Subcutaneous abdominal adipose tissue (tissue), 5 donors: ENCODE data around the gene RNF220.

Experiments
- H3K27ac ChIP-seq: one replicate; pipeline ENCODE4 v1.7.0; 2013; ENCODE audit warnings: low read depth, mild to moderate bottlenecking, inconsistent platforms, low read length, moderate library complexity
- H3K27me3 ChIP-seq, 5 donors: one replicate each; pipeline ENCODE4 v1.7.0; 2013; ENCODE audit warnings: low read length in 5 of 5, inconsistent platforms in 1 of 5; ENCODE audit not compliant: control insufficient read depth in 5 of 5, insufficient read depth in 4 of 5
- H3K36me3 ChIP-seq, 5 donors: one replicate each; pipeline ENCODE4 v1.7.0; 2013; ENCODE audit warnings: low read length in 5 of 5; ENCODE audit not compliant: control insufficient read depth in 5 of 5, insufficient read depth in 5 of 5
- H3K4me1 ChIP-seq, 5 donors: one replicate each; pipeline ENCODE4 v1.7.0; 2013; ENCODE audit warnings: low read length in 5 of 5, mild to moderate bottlenecking in 3 of 5, moderate library complexity in 1 of 5; ENCODE audit not compliant: control insufficient read depth in 5 of 5, insufficient read depth in 5 of 5
- H3K4me3 ChIP-seq, 5 donors: one replicate each; pipeline ENCODE4 v1.7.0; 2013; ENCODE audit warnings: low read length in 5 of 5, low read depth in 1 of 5
- H3K9ac ChIP-seq, 5 donors: one replicate each; pipeline ENCODE4 v1.7.0; 2013; ENCODE audit warnings: low read length in 5 of 5, mild to moderate bottlenecking in 4 of 5, moderate library complexity in 3 of 5
- H3K9me3 ChIP-seq, 5 donors: one replicate each; pipeline ENCODE4 v1.7.0; 2013; ENCODE audit warnings: low read length in 5 of 5; ENCODE audit not compliant: control insufficient read depth in 5 of 5
- donor health status: healthy.
- donor health status: healthy.
- donor health status: healthy.
- donor health status: healthy.
- donor health status: healthy.

Gene RNF220

DNA sequence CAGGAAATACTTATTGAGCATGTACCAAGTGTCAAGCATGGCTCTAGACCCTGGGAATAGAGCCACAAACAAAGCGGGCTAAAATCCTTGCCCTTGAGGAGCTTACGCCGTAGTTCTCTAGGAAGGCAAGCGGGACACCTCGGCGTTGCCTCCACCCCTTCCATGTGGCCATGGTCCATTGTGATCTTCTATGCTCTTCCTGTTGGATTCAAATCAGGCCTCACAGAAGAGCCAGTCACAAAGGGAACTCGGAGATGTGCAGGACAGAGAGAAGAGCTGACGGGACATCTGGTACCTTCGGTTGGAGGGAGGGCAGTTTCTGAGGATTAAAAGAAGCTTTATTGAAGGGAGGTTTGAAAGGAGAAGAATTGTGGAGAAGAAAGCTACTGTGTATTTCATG, 139.9 kb downstream of the RNF220 start:
- Histone ChIP-seq H3K36me3 (no peaks in the 10 kb centered on the region), H3K4me3 (no peak overlapping the region), H3K4me1 (no peaks in the 10 kb centered on the region), H3K9ac (no peak overlapping the region), H3K27ac (no peak overlapping the region), H3K27me3 (peaks cover 7 to 26% (median 18%) of the 10 kb centered on the region in 5 donors), H3K9me3 (no peaks in the 10 kb centered on the region)

DNA sequence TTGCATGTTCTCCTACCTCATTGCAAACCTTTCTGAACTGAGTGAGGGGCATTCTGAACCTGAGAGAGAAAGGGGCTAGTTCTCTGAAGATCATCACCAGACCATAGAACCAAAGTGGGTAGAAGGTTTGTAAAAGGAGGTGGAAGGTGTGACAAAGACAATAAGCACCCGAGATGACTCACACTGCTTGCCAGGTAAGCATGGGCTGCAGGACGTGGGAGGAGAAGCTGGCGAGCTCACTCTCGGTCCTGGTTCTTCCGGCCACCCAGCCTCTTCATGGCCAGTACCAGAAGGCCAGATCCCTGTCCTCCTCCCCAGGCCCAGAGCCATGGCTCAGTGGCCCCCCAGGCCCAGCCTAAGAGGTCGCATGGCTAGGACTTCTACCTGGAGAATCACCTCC, 140.9 kb downstream of the RNF220 start:
- Histone ChIP-seq H3K27me3 (peaks cover 7 to 26% (median 18%) of the 10 kb centered on the region in 5 donors), H3K9me3 (no peaks in the 10 kb centered on the region), H3K36me3 (no peaks in the 10 kb centered on the region), H3K27ac (no peak overlapping the region), H3K4me3 (no peak overlapping the region), H3K4me1 (no peaks in the 10 kb centered on the region), H3K9ac (no peak overlapping the region)

GRCh38 chr1:44546403-44547053, 141.5 kb downstream of the RNF220 start:
- H3K9ac ChIP-seq = no peak overlapping the region
- peaks cover 7 to 26% (median 18%) of the 10 kb centered on the region in 5 donors for H3K27me3 ChIP-seq
- H3K4me1 ChIP-seq = no peaks in the 10 kb centered on the region
- H3K9me3 ChIP-seq = no peaks in the 10 kb centered on the region
- no peak overlapping the region for H3K27ac ChIP-seq
- H3K36me3 ChIP-seq = no peaks in the 10 kb centered on the region
- no peak overlapping the region for H3K4me3 ChIP-seq

- Histone ChIP-seq H3K27me3 (peaks cover 7 to 26% (median 17%) of the 10 kb centered on the region in 5 donors), H3K4me1 (no peaks in the 10 kb centered on the region), H3K4me3 (no peak overlapping the region), H3K9me3 (no peaks in the 10 kb centered on the region), H3K9ac (no peak overlapping the region), H3K27ac (no peak overlapping the region), H3K36me3 (no peaks in the 10 kb centered on the region)
Observed at GRCh38 chr1:44547361-44547760, 142.3 kb downstream of the RNF220 start.

DNA sequence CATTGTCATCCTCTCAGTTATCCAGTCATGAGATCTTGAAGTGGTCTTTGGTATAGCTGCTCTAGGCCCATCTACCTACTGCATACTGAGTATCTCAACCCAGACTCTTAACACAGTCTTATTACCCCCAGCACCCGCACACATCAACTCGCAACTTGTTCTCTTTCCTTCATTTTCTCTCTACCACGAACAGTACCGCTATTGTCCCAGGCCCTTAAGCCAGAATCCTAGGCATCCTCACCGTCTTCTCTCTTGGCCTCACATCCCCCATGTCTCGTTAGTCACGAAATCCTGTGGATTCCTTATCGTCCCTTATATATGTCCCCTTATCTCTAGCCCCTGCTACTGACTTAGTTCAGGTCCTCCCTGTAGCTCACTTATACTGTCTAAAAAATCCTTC, 142.8 kb downstream of the RNF220 start:
- no peak overlapping the region for H3K9ac ChIP-seq
- H3K9me3 ChIP-seq = no peaks in the 10 kb centered on the region
- no peak overlapping the region for H3K4me3 ChIP-seq
- H3K36me3 ChIP-seq = no peaks in the 10 kb centered on the region
- no peaks in the 10 kb centered on the region for H3K4me1 ChIP-seq
- H3K27ac ChIP-seq = no peak overlapping the region
- peaks cover 7 to 26% (median 16%) of the 10 kb centered on the region in 5 donors for H3K27me3 ChIP-seq

GRCh38 chr1:44549510-44549909, 144.5 kb downstream of the RNF220 start:
- H3K9ac ChIP-seq = no peak overlapping the region
- H3K4me1 ChIP-seq = no peaks in the 10 kb centered on the region
- no peaks in the 10 kb centered on the region for H3K9me3 ChIP-seq
- H3K27me3 ChIP-seq = peaks cover 0 to 14% (median 5%) of the 10 kb centered on the region in 5 donors
- no peak overlapping the region for H3K4me3 ChIP-seq
- H3K27ac ChIP-seq = no peak overlapping the region
- no peaks in the 10 kb centered on the region for H3K36me3 ChIP-seq

- Histone ChIP-seq H3K4me3 (no peak overlapping the region), H3K36me3 (no peaks in the 10 kb centered on the region), H3K27ac (no peak overlapping the region), H3K4me1 (no peaks in the 10 kb centered on the region), H3K27me3 (peaks cover 0 to 9% (median 5%) of the 10 kb centered on the region in 5 donors), H3K9me3 (no peaks in the 10 kb centered on the region), H3K9ac (no peak overlapping the region)
Observed at GRCh38 chr1:44553127-44553758, 148.2 kb downstream of the RNF220 start.

GRCh38 chr1:44553771-44554170, 148.7 kb downstream of the RNF220 start:
- Histone ChIP-seq H3K9me3 (no peaks in the 10 kb centered on the region), H3K9ac (no peak overlapping the region), H3K4me3 (no peak overlapping the region), H3K27ac (no peak overlapping the region), H3K36me3 (no peaks in the 10 kb centered on the region), H3K27me3 (peaks cover 0 to 10% (median 7%) of the 10 kb centered on the region in 5 donors), H3K4me1 (no peaks in the 10 kb centered on the region)

- no peaks in the 10 kb centered on the region for H3K9me3 ChIP-seq
- H3K27ac ChIP-seq = no peak overlapping the region
- no peaks in the 10 kb centered on the region for H3K36me3 ChIP-seq
- no peak overlapping the region for H3K4me3 ChIP-seq
- H3K9ac ChIP-seq = no peak overlapping the region
- no peaks in the 10 kb centered on the region for H3K4me1 ChIP-seq
- peaks cover 0 to 19% (median 13%) of the 10 kb centered on the region in 5 donors for H3K27me3 ChIP-seq
Observed at GRCh38 chr1:44554706-44555105, 149.7 kb downstream of the RNF220 start.

DNA sequence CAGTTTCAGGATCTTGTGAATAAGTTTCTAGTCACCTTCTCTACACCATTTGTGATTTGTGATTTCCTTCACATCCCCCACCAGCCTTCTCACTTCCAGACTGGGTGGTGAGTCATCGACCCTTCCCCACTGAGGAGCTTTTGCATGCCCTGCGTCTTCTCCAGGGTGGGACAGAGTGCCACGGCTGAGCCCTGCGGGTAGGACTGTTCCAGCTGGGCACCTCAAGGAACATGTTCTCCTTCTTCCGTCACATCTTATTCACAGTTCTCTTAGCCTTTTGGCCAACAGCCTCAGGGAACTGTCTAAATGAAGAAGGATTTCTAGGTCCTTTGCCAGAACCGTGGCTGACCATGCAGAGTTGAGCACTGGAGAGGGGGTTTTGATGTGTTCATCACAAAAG, 152.7 kb downstream of the RNF220 start:
- H3K4me1 ChIP-seq = no peaks in the 10 kb centered on the region
- no peaks in the 10 kb centered on the region for H3K9me3 ChIP-seq
- peaks cover 0 to 26% (median 18%) of the 10 kb centered on the region in 5 donors for H3K27me3 ChIP-seq
- H3K4me3 ChIP-seq = no peak overlapping the region
- H3K9ac ChIP-seq = no peak overlapping the region
- no peak overlapping the region for H3K27ac ChIP-seq
- no peaks in the 10 kb centered on the region for H3K36me3 ChIP-seq
